NT2/D1 (cell line): Measurements from ENCODE around the gene CCDC34.

Source experiments
- SUZ12 ChIP-seq: IDR thresholded peaks from 2 replicates; pipeline ENCODE4 v1.6.1; 2011; ENCODE audit not compliant: insufficient read length, insufficient read depth; ENCODE audit errors: extremely low read depth
- ZNF274 ChIP-seq: IDR thresholded peaks from 2 replicates; pipeline ENCODE4 v1.6.1; 2011; ENCODE audit warnings: mild to moderate bottlenecking, low read depth, low read length

- TF ChIP-seq ZNF274: no peak
- TF ChIP-seq SUZ12: no peak
These were observed 67.1 kb downstream of the CCDC34 start for GRCh38 chr11:27295928-27296327.
